ENCODE results near the gene GALNTL6. TPM values are rescaled to one million over a fixed set of nuclear protein-coding genes. Genes with fewer than 3 reads are reported as not detected.

GALNTL6 gene
- total RNA-seq, 2 donors from 2014 or later: 0.08 TPM; not detected in 1

DNA sequence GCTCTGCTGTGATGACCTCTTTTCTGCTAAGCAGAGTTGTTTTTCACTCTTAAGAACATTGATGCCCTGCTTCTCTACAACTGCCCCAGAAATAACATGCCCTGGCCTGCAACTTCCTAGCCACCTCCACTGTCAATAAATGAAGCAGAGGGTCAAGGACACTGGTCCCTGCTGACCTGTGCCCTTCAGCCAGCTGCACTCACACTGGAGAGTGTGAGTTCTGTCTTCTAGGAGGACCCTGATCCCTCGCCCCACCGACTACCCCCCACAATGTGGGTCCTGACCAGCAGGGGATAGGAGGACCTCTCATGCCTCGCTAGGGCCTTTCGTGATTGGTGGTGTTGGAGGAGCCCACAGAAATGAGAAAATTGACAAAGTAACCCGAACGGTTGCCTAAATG, 947.3 kb downstream of the GALNTL6 start:
- TF ChIP-seq, protein P1, sequence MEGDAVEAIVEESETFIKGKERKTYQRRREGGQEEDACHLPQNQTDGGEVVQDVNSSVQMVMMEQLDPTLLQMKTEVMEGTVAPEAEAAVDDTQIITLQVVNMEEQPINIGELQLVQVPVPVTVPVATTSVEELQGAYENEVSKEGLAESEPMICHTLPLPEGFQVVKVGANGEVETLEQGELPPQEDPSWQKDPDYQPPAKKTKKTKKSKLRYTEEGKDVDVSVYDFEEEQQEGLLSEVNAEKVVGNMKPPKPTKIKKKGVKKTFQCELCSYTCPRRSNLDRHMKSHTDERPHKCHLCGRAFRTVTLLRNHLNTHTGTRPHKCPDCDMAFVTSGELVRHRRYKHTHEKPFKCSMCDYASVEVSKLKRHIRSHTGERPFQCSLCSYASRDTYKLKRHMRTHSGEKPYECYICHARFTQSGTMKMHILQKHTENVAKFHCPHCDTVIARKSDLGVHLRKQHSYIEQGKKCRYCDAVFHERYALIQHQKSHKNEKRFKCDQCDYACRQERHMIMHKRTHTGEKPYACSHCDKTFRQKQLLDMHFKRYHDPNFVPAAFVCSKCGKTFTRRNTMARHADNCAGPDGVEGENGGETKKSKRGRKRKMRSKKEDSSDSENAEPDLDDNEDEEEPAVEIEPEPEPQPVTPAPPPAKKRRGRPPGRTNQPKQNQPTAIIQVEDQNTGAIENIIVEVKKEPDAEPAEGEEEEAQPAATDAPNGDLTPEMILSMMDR (IDR thresholded peaks at IDR 0.05): no peak
- H3K4me1 ChIP-seq: no peaks in the 10 kb centered on the region
- H3K9me3 ChIP-seq: no peaks in the 10 kb centered on the region
- DNase-seq (ENCODE audit: low spot score): no peak
- no peaks in the 10 kb centered on the region for H3K36me3 ChIP-seq
- H3K27ac ChIP-seq: no peak overlapping the region
- H3K27me3 ChIP-seq: no peaks in the 10 kb centered on the region
- H3K4me3 ChIP-seq: no peak overlapping the region

DNA sequence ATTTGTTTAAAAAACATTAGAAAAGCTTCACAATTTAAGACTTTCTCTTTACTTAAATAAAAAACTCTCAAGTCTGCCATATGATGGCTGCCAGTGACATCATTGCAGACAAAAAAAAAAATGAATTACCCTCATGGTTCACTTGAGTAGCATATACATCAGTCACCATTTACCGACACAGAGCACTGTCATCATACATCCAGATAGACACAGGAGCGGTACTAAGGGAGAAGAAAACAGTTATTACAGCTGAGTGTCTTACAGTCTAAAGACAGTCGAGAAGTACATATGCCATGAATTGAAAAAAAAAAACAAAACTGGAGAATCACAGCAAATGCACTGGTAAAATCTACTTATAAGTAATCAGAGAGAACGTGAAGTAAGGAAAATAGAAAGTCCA, 949.7 kb downstream of the GALNTL6 start:
- TF ChIP-seq, protein P1 (IDR thresholded peaks at IDR 0.05): no peak

DNA sequence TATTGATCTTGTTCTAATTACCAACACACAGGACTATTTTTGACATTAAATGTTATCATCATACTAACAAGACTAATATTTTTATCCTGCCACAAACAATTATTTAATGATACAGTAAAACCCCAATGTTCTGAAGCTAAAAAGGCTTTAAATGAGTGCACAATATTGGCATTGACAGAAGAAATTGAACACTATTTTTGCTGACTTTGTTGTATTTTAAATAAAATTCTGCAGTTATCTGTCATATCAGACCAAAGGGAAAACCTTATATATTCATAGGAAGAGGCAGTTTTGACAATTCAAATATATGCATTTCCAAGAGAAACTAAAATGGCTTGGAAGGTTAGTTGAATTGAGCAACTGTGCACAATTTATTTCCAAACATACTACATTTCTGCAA, 957.6 kb downstream of the GALNTL6 start:
- H3K4me1 ChIP-seq: no peaks in the 10 kb centered on the region
- TF ChIP-seq, protein P1 (IDR thresholded peaks at IDR 0.05): no peak
- no peaks in the 10 kb centered on the region for H3K36me3 ChIP-seq
- H3K4me3 ChIP-seq: no peak overlapping the region
- no peaks in the 10 kb centered on the region for H3K27me3 ChIP-seq
- no peaks in the 10 kb centered on the region for H3K9me3 ChIP-seq
- no peak overlapping the region for H3K27ac ChIP-seq
- no peak for DNase-seq (ENCODE audit: low spot score)

More for the DNA sequence above, 949.7 kb downstream of the GALNTL6 start:
- H3K4me1 ChIP-seq: no peaks in the 10 kb centered on the region
- DNase-seq (ENCODE audit: low spot score): no peak
- H3K4me3 ChIP-seq: no peak overlapping the region
- H3K27me3 ChIP-seq: no peaks in the 10 kb centered on the region
- no peaks in the 10 kb centered on the region for H3K9me3 ChIP-seq
- H3K27ac ChIP-seq: no peak overlapping the region
- no peaks in the 10 kb centered on the region for H3K36me3 ChIP-seq

DNA sequence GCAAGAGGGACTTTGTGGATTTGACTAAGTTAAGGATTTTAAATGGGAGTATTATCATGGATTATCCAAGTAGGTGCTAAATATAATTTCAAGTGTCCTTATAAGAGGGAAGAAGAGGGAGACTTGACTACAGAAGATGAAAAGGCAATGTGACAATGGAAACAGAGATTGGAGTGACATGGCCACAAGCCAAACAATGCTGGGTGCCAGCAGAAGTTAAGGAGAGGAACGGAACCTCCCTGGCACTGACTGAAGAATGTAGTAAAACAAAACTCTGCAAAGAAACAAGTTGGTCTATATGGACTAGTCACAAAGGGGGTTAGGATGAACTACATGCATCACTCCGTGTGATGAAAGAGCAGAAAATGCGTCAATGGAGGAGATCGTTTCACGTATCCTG, 959.6 kb downstream of the GALNTL6 start:
- H3K9me3 ChIP-seq: no peaks in the 10 kb centered on the region
- H3K4me1 ChIP-seq: no peaks in the 10 kb centered on the region
- H3K27me3 ChIP-seq: no peaks in the 10 kb centered on the region
- H3K36me3 ChIP-seq: no peaks in the 10 kb centered on the region
- H3K27ac ChIP-seq: no peak overlapping the region
- DNase-seq (ENCODE audit: low spot score): no peak
- TF ChIP-seq, protein P1 (IDR thresholded peaks at IDR 0.05): no peak
- H3K4me3 ChIP-seq: no peak overlapping the region

DNA sequence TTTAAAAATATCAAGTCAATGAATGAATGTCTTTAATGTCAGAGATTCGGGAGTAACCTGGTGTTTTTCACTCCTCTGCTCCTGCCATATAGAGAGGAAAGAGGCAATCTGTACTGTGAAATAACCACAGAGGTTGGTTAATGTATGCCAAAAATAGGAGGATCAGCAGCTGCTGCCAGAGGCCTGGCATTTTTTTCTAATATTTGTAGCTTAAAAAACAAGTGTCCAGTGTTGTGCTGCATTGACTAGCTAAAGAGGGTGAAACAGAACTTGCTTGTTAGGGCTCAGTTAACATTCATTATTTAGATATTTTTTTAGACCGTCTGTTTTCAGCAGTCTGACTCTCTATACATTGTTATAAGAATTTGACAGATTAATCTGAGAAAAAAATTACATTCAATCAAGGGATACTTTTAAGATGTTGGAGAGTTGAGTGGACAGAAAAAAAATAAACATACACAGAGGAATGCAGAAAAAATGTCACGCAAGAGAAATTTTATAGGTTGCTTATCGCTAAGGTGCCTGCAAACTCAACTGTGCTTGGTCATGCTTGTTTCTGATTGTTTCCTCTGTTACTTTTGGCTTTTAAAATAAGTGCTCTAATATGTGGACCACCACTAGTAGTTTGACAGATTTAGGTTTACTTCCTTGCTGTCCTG, 963.1 kb downstream of the GALNTL6 start:
- Histone ChIP-seq H3K4me3 (no peak overlapping the region), H3K27me3 (no peaks in the 10 kb centered on the region), H3K36me3 (no peaks in the 10 kb centered on the region), H3K4me1 (no peaks in the 10 kb centered on the region), H3K9me3 (no peaks in the 10 kb centered on the region), H3K27ac (no peak overlapping the region)
- DNase-seq (ENCODE audit: low spot score): no peak
- TF ChIP-seq, protein P1 (IDR thresholded peaks at IDR 0.05): no peak
